GM21825 (cell line): ENCODE results near the gene MORC1.
A peak's percentile ranks its signal among the peaks of the same experiment; 100 is the strongest.

ENCODE experiments used
- ATAC-seq: cut with Tn5 transposase; IDR thresholded peaks from one replicate; pipeline ENCODE4 v1.9.1; 2021; ENCODE audit warnings: mild to moderate bottlenecking, moderate library complexity; ENCODE audit not compliant: unreplicated experiment

Gene MORC1

GRCh38 chr3:109033000-109033660 lies 84.8 kb downstream of the MORC1 start:
- no peak for ATAC-seq

GRCh38 chr3:109028753-109029152 lies 89.2 kb downstream of the MORC1 start:
- ATAC-seq, result no peak

GRCh38 chr3:109026821-109027220 lies 91.1 kb downstream of the MORC1 start:
- no peak for ATAC-seq

DNA sequence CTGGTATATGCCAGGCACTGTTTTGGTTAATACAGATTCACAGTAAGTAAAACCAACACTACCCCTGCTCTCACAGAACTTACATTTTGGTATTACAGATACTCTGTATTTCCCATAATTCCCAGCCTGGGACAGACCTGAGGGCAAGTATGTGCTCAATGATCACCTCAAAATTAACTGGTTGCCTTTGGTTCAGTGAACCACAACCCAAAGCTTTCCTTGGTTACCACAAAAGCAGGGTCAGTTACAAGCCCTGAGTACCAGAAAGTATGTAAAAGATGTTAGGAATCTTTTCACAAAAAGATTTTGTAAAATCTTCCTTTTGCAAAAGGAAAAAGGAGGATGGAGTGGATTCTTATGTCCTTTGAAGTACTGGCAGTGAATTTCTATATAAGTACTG lies 92.0 kb downstream of the MORC1 start:
- no peak for ATAC-seq

GRCh38 chr3:109023656-109024254 lies 94.2 kb downstream of the MORC1 start:
- peak; percentile 90 for ATAC-seq

DNA sequence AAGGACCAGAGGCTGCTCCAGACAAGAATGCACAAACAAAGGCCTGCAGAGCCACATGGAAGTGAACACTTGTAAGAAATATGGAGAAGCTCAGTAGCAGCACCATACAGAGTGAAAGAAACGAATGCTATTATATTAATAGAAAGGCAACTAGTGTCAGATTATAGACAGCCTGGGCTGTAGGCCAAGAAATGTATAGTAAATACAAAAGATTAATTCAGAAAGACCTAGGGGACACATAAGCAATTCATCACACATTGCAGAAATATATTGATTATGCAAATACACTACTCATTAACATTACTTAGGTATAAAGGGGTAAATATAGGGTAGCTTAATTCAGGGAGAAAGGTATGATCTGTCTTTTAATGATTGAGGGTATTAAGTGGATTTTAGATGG lies 94.8 kb downstream of the MORC1 start:
- no peak for ATAC-seq

- no peak for ATAC-seq
Observed at GRCh38 chr3:109021556-109021955, 96.4 kb downstream of the MORC1 start.

DNA sequence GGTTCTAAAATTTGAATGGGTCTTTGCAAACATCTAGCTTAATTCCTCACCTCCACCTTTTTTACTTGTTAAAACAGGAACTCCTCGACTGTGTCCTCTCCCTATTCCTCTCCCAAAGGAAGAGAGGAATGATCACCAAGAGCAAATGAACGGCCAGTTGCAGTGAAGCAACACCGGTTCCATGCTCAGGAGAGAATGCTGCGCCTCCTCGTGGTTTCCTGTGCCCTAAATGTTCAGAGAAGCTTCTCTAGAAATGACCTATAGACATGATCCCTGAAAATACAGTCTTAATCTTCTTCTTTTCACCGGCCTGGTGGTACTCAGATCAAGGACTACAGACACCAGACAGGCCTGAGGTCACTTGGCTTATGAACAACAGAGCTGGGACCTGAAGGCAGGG lies 99.1 kb downstream of the MORC1 start:
- no peak for ATAC-seq

GRCh38 chr3:109005443-109005842 lies 112.5 kb downstream of the MORC1 start:
- no peak for ATAC-seq

DNA sequence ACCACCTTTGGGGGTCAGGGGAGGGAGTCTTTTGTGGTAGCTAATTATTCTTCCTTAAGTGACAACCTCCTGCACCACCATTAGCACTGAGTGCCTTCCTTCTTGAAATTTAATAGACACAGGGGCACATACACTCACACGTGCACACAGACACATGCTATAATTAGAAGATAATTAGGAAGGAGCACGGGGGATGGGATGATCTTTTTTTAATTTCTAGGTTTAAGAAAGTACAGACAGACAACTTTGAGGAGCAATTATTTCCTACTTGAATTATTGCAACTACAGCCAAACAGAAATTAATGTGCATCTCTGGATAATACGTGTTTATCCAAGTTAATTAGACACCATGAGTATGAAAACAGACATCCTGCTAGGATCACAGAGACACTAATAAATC lies 119.5 kb downstream of the MORC1 start:
- ATAC-seq, result no peak

DNA sequence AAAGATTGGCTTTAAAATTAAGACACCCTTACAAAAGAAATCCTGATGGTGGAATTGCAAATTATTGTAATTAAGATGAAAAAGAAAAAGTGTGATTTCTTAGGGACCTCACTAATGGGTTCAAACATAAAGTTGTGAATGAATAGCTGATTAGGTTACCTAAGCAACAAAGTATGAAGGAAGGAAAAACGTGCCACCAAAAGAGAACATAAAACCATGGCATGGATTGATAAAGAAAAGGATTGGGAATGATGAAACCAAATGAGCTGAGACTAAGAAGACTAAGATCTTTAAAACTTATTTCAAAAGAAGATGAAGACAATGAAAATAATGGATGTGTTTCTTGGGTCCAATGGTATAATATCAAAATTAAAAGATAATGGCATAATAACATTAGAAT lies 132.1 kb downstream of the MORC1 start:
- no peak for ATAC-seq

GRCh38 chr3:108983051-108983450 lies 134.9 kb downstream of the MORC1 start:
- ATAC-seq, result no peak

DNA sequence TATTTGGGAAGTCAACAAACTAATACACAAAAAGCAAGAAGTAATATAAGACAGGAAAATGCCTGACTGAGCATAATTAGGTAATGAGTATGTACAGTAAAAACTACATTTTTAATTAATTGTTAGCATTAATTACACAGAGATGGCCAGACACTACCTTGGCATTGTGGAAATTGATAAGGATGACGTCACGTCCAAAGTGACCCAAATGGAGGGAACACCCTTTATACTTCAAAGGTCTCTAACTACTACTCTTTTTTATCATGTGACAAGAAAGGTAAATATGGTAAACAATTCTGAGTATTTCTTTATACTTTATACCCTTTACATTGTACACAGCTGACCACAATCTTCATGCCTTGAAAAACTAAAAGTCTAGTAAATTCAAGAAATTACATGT lies 141.9 kb downstream of the MORC1 start:
- no peak for ATAC-seq

GRCh38 chr3:108973019-108973418 lies 144.9 kb downstream of the MORC1 start:
- ATAC-seq, result no peak

GRCh38 chr3:108972482-108972881 lies 145.5 kb downstream of the MORC1 start:
- no peak for ATAC-seq

- ATAC-seq, result no peak
Observed at GRCh38 chr3:108970561-108970960, 147.4 kb downstream of the MORC1 start.

DNA sequence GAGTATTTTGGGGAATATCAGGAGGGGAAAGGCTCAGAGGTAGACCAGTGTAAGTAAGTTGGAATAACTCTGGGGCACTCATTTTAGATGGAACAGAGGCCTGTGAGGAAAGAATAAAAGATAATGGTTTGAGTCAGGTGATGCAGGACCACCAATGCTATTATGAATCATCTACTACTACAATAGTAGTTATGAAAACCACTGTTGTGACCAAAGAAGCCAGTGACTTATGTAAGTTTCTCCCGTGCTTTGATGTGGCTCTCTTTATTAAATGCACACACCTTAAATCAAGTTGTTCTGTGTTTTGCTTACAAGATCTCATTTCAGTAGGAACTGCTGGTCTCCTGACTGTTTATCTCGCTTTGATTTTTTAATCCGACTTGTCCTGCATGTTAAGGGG lies 151.2 kb downstream of the MORC1 start:
- ATAC-seq, result no peak

DNA sequence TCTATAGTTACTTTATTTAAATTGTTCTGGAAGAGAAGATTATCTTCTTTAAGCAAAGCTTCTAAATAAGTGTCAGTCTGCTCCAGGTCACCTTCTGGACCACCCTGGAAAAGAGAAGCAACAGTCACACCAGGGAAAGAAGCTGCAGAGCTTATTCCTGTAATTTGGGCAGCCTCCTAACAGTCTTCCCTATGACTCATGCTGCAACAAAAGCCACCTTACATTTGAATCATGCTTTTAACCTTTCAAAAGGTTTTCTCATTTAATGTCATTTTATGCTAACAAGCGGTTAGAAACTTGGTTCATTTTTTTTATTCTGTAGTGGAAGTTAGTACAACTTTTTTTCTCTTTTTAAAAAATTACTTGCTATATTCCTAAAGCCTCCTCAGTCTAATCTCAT lies 158.9 kb downstream of the MORC1 start:
- ATAC-seq, result no peak

DNA sequence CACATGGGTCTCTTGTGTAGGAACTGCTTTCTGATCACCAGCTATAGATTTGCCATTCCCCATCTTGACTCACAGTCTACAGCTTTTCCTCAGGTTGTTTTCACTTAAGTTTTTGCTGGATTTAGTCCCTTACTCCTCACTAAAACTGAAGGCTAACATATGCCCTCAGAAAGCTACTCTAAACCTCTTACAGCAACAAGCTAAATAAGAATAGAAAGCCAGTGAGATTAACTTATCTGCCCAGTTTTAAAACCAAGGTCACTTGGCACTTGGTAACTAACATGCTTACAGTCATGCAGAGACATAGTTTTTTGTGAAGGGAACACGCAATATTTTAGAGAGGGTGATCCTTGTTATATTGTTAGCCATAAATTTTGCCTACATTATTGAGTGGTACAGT lies 164.2 kb downstream of the MORC1 start, which contains the start of gene GUCA1C:
Gene GUCA1C, minus strand, starts transcription at position 180 of the 400 bp plus-strand sequence. Its CDS starts 117 bp downstream, at position 63.
- ATAC-seq, result no peak

DNA sequence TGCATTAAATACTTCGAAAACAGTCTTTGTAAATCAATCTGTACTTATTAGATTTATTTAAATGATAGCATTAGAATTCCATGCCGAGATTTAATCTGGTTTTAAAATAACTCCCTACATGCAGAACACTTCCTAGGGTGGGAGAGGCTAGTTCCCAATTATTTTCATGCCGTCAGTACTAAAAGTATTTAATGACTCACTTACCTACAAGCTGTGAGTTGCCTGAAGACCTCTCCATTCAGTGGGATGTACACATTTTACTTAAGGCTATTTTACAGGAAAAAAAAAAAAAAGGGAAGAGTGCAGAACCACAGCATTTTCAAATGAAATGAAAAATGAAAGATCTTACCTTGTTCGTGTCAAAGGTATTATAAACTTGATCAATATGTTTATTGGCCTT lies 164.7 kb downstream of the MORC1 start:
- ATAC-seq, result no peak

- ATAC-seq, result no peak
Observed at GRCh38 chr3:108951820-108952501, 166.0 kb downstream of the MORC1 start.

DNA sequence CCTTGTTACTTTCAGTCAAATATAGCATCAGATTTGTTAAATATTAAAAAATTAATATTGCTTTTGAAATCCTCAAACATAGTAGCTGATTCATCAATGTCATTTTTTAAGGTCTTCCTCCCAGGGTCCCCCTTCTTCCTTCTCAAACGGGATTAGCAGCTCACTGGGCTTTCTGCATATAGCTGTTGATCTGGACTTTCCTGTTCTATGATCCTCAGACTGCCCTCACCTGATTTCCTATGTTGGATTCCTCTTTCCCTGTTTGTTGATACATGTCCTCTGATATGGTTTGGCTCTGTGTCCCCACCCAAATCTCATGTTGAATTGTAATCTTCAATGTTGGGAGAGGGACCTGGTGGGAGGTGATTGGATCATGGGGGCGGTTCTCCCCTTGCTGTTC lies 170.1 kb downstream of the MORC1 start:
- ATAC-seq, result no peak
